Measurements from ENCODE around the gene POLD4.
A peak's percentile ranks its signal among the peaks of the same experiment; 100 is the strongest.
"Not testable (repeated sequence)": the region's sequence is repeated elsewhere in the genome, so short reads cannot be mapped to it uniquely, and the experiment has no call there.

POLD4 gene

GRCh38 chr11:67351275-67352005, 1.9 kb downstream of the POLD4 start:
- DNase-seq, result peak; percentile 59 to 63

GRCh38 chr11:67349928-67350465, 3.3 kb downstream of the POLD4 start:
- no peak for DNase-seq

DNA sequence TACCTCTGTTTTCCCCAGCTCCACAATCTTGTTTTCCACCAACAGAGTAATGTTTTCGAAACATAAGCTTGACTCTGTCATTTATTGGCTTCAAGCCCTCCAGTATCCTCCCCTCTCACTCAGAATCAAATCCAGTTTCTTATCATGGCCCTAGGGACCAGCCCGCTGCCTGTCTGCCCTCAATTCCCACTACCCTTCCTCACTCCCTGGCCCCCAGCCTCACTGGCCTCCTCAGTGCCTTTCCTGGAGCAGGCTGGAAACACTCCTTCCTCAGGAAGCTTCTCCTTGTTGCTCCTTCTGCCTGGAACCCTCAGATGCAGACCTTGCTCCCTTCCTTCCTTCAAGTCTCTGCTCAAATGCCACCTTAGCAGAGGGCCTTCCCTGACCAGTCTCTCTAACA, 3.9 kb downstream of the POLD4 start:
- no peak for DNase-seq

- no peak for DNase-seq
Observed at GRCh38 chr11:67349036-67349435, 4.3 kb downstream of the POLD4 start.

DNA sequence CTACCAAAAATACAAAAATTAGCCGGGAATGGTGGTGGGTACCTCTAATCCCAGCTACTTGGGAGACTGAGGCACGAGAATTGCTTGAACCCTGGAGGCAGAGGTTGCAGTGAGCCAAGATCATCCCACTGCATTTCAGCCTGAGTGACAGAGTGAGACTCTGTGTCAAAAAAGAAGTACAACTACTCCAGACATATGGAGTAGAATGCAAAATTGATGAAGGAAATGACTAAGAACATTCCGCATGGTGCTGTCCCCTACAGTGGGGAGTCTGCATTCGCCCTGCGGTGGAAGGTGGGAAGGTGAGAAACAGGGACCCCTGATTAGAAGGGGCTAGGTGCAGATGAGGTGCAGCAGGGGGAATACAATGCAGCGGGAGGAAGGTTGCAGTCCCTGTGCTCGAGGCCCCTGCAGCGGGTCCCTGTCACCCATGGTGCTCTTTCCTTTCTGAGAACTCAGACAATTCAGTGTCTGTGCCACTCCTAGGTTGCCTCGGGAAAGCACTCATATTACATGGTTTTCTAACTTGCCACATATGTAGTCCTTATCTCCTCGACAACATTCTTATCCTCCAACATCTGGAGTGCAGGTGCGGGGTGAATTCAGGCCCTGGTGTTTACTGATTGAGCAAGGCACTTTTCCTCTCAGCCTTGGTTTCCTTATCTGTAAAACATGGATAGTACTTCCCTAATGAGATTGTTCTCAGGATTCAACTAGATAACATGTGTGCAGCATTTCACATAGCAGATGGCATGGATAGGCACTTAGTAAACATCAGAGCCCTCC, 5.2 kb downstream of the POLD4 start:
- DNase-seq, result no peak

- DNase-seq, result no peak
Observed at GRCh38 chr11:67345920-67346819, 7.2 kb downstream of the POLD4 start.

DNA sequence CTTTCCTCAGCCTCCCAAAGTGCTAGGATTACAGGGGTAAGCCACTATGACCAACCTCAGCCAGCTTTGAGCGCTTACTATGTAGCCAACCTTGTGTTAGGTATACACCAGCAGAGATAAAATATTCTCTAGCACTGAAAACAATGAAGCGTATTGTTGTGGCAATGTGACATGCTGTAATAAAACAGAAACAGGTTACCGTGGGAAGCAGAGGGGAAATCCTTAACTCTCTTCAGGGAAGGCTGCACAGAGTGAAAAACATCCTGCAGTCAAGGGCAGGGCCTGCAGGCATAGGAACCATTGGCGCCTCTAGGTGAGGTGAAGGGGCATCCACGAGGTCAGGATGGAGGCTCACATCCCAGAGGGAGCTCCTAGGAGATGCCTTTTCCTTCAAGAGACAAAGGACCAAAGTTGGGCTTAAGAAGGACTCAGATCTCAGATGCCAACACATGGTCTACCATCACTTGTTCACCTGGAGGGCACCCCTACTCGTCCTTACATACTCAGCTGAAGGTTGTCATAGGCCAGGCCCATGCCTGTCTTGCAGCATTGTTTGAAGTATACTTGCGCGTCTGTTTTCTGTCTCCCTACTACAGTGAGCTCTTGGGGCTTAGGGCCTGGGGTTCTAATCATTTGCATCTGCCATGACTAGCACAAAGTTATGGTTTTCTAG, 8.0 kb downstream of the POLD4 start:
- DNase-seq, result no peak

DNA sequence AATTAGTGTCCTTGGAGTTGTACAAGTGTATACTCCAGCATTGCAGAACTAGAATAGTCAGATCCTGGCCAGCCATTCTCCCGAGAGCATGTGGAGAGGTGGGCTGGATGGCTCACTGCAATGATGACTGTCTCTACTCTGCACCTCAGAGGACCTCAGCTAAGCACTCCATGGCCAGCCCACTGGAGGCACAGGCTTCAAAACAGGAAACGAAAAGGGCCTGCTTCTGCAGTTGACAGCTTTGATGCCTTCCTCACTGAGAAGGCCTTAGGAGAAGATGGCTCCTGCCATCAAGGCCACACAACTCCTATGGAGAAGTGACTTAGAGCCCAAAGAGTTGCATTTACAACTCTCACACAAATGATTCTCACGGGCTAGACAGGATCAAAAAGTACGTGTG, 9.1 kb downstream of the POLD4 start:
- no peak for DNase-seq

GRCh38 chr11:67337257-67337656, 16.1 kb downstream of the POLD4 start:
- no peak for DNase-seq

GRCh38 chr11:67332081-67332691, 21.2 kb downstream of the POLD4 start:
- no peak for DNase-seq

DNA sequence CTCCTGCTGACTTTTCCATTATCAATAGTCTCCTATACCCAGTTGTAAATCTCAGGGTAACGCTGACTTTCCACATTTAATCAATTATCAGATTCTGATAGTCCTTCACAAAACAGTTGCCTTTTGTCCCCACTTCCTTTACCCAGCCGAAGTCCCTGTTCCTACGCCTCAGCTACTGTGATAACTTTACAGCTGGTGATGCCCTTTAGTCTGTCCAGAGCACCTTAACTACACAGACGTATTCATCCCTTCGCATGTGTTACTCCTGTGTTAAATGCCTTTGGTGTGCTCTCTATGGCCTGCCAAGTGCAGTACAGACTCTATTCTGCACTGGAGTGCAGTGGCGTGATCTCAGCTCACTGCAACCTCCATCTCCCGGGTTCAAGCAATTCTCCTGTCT, 29.8 kb downstream of the POLD4 start:
- DNase-seq, result no peak

DNA sequence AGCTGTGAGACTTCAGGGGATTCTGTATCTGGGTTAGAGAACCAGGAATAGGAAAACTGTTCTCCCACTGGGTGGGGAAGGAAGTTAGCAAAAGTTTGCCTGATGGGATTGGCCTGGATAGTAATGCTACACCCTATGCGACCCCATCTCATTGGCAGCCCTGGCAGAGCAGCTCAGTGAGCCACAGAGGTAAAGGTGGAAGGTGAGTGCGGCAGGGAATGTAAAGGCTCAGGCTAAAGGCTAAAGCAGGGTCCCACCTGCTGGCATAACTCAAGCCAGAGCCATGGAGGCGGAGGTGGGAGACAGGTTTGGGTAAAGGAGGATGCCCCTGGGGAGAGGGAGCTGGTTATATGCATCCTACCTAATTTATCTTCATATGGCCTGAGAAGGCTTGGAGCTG, 31.3 kb downstream of the POLD4 start:
- DNase-seq, result no peak

DNA sequence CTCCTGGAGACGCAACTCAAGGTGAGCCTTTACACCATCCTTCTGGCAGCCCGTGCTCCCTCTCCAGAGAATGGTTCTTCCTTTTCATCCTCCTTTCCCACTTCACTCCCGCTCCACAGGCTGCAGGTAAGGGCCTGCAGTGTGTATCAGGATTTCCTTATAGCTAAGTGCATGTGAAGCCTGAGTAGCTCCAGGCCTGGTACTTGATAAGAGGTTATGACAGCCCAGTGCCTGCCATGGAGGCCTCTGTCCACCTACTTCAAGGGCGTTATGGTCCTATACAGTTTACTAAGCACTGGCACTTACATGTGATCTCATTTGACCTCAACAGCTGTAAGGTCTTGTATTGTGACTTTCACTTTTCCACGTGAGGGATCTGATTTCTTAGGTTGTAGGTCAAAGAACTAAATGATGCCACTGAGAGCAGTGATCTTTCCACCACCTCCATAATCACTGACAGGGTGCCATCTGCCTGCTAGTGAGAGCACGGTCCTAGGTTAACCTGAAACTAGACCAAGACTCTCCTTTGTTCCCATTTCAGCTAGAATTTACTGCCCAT, 32.0 kb downstream of the POLD4 start:
- no peak for DNase-seq

DNA sequence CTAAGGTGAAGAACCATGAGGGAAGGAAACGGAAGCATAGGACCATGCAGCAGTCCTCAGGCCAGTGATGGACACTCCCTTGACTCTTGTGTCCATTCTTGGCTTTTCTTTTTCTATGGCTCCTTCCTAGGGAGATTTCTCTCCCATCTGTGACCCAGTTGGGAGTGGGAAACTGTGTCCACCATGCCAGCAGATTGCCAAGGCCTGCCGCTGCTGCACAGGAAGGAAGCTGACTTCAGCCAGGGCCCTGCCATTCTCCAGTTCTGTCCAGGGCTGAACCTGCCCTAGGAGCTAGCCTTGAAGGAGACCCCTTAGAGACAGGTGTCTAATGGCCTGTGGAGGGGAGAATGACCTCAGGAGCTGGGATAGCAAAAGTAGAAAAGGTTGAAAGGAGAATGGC, 32.7 kb downstream of the POLD4 start:
- no peak for DNase-seq

GRCh38 chr11:67320011-67320410, 33.3 kb downstream of the POLD4 start:
- no peak for DNase-seq

DNA sequence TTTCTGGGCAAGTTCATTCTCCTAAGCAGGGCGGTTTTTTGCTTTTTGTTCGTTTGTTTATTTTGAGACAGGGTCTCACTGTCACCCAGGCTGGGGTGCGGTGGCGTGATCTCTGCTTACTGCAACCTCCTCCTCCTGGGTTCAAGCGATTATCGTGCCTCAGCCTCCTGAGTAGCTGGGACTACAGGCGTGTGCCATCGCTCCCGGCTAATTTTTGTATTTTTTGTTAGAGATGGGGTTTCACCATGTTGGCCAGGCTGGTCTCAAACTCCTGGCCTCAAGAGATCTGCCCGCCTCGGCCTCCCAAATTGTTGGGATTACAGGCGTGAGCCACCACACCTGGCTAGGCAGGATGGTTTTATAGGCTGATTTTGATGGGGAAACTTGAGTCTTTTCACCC, 34.5 kb downstream of the POLD4 start:
- DNase-seq, result not testable (repeated sequence)

DNA sequence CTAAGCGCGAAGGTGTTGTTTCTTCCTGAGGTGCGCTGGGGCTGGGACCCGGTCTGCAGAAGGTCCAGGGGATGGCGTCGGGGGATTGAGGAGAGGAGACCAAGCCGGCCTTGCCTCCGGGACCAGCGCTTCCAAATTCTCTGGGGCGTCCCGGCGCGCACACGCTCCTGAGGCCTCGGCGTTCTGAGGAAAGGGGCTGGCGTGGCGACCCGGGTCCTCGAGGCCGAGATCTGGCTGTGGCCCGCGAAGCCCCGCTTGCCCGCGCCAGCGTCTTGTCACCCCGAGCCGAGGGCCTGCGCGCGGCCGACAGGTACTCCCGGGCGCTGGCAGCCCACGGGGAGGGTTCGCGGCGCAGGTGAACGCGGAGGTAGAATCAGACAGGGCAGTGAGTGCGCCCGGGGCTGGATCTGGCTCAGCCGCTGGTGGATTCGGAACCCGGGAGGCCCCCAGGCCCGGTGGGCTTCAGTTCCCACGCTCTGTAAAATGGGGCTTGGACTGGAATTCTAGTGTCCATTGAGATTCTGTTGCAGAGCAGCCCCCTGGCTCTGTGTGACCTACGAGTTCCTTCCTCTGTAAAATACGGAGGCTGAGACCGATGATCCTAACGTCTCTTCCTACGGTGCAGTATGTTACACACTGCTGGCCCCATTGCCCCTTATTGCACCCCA, 35.3 kb downstream of the POLD4 start:
- DNase-seq, result no peak

- DNase-seq, result peak; percentile 98 to 99
Observed at GRCh38 chr11:67317205-67317887, 36.0 kb downstream of the POLD4 start.

DNA sequence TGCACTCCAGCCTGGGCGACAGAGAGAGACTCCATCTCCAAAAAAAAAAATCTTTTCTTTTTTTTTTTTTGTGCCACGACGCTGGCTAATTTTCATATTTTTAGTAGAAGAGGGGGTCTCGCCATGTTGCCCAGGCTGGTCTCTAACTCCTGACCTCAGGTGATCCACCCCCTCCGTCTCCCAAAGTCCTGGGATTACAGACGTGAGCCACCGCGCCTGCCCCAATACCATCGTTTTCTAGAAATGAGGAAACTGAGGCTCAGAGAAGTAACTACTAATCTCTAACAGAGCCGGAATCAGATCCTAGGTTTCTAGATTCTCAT, 36.5 kb downstream of the POLD4 start:
- DNase-seq, result no peak

GRCh38 chr11:67315325-67315909, 37.9 kb downstream of the POLD4 start:
- DNase-seq, result no peak
